Activated T-helper 1 cell treated with anti-CD3 and anti-CD28 coated beads, Interleukin-12 subunit alpha, Interleukin-12 subunit beta, Interleukin-2, Interleukin-4 antibody, amounts not matched to agents 30 ng/mL and 10 ng/mL and 1 ng/mL, durations not matched to agents 14 hours and 24 hours and 36 hours (primary cell): Measurements from ENCODE around the gene SRRM4. TPM values are rescaled to one million over a fixed set of nuclear protein-coding genes. Genes with fewer than 3 reads are reported as not detected.

Experiments used
- DNase-seq: peaks from one replicate; pipeline ENCODE4 v3.0.0; 2021; ENCODE audit warnings: low spot score
- H3K27ac Mint-ChIP-seq: one replicate; pipeline ENCODE4 v1.8.0; 2021; ENCODE audit warnings: mild to moderate bottlenecking, mixed read lengths
- H3K27me3 Mint-ChIP-seq: one replicate; pipeline ENCODE4 v1.8.0; 2022; ENCODE audit warnings: mild to moderate bottlenecking, moderate library complexity, mixed read lengths; ENCODE audit not compliant: insufficient read depth
- H3K36me3 Mint-ChIP-seq: one replicate; pipeline ENCODE4 v1.8.0; 2021; ENCODE audit warnings: low read depth, mixed read lengths
- H3K4me1 Mint-ChIP-seq: one replicate; pipeline ENCODE4 v1.8.0; 2021; ENCODE audit warnings: low read depth, mixed read lengths
- H3K4me3 Mint-ChIP-seq: one replicate; pipeline ENCODE4 v1.8.0; 2021; ENCODE audit warnings: mild to moderate bottlenecking, moderate library complexity, mixed read lengths
- H3K9me3 Mint-ChIP-seq: one replicate; pipeline ENCODE4 v1.8.0; 2021; ENCODE audit warnings: mixed read lengths
- intact Hi-C: fragments of 100-400 bp; cut with micrococcal nuclease; formaldehyde crosslinking; loops from one replicate; pipeline ENCODE4 v1.15.1; 2024
- total RNA-seq: library from RNA; stranded (reverse); gene quantifications from 2 replicates; pipeline ENCODE4 v1.2.3, GENCODE V29; 2022

SRRM4 gene
- total RNA-seq, 1 donor from 2014 or later: not detected

- intact Hi-C loops: no loop called here
- H3K4me1 Mint-ChIP-seq: no peaks in the 10 kb centered on the region
- no peaks in the 10 kb centered on the region for H3K36me3 Mint-ChIP-seq
- H3K9me3 Mint-ChIP-seq: no peaks in the 10 kb centered on the region
- no peak for DNase-seq
- no peak overlapping the region for H3K4me3 Mint-ChIP-seq
- no peak overlapping the region for H3K27ac Mint-ChIP-seq
- H3K27me3 Mint-ChIP-seq: no peaks in the 10 kb centered on the region
Observed at GRCh38 chr12:119122047-119122446, 140.7 kb downstream of the SRRM4 start.

GRCh38 chr12:119122751-119123150, 141.4 kb downstream of the SRRM4 start:
- Mint-ChIP-seq H3K27me3 (no peaks in the 10 kb centered on the region), H3K4me3 (no peak overlapping the region), H3K36me3 (no peaks in the 10 kb centered on the region), H3K4me1 (no peaks in the 10 kb centered on the region), H3K9me3 (no peaks in the 10 kb centered on the region), H3K27ac (no peak overlapping the region)
- intact Hi-C loops: no loop called here
- DNase-seq: no peak

GRCh38 chr12:119128527-119128926, 147.2 kb downstream of the SRRM4 start:
- Mint-ChIP-seq H3K27me3 (no peaks in the 10 kb centered on the region), H3K27ac (no peak overlapping the region), H3K36me3 (no peaks in the 10 kb centered on the region), H3K9me3 (peaks cover 9% of the 10 kb centered on the region), H3K4me3 (no peak overlapping the region), H3K4me1 (no peaks in the 10 kb centered on the region)
- intact Hi-C loops: no loop called here
- no peak for DNase-seq

- H3K4me3 Mint-ChIP-seq: no peak overlapping the region
- H3K36me3 Mint-ChIP-seq: no peaks in the 10 kb centered on the region
- H3K9me3 Mint-ChIP-seq: peaks cover 9% of the 10 kb centered on the region
- no peak overlapping the region for H3K27ac Mint-ChIP-seq
- intact Hi-C loops: no loop called here
- H3K4me1 Mint-ChIP-seq: no peaks in the 10 kb centered on the region
- H3K27me3 Mint-ChIP-seq: no peaks in the 10 kb centered on the region
- DNase-seq: no peak
Observed at GRCh38 chr12:119129827-119130434, 148.6 kb downstream of the SRRM4 start.

- no peak overlapping the region for H3K4me3 Mint-ChIP-seq
- H3K27ac Mint-ChIP-seq: no peak overlapping the region
- intact Hi-C loops: no loop called here
- DNase-seq: no peak
- H3K4me1 Mint-ChIP-seq: no peaks in the 10 kb centered on the region
- no peaks in the 10 kb centered on the region for H3K27me3 Mint-ChIP-seq
- H3K9me3 Mint-ChIP-seq: peaks cover 9% of the 10 kb centered on the region
- no peaks in the 10 kb centered on the region for H3K36me3 Mint-ChIP-seq
Observed at GRCh38 chr12:119130523-119130922, 149.2 kb downstream of the SRRM4 start.

GRCh38 chr12:119134284-119135072, 153.1 kb downstream of the SRRM4 start:
- no peak overlapping the region for H3K27ac Mint-ChIP-seq
- no peaks in the 10 kb centered on the region for H3K27me3 Mint-ChIP-seq
- H3K36me3 Mint-ChIP-seq: no peaks in the 10 kb centered on the region
- H3K4me3 Mint-ChIP-seq: no peak overlapping the region
- no peaks in the 10 kb centered on the region for H3K4me1 Mint-ChIP-seq
- DNase-seq: no peak
- H3K9me3 Mint-ChIP-seq: peaks cover 7% of the 10 kb centered on the region
- intact Hi-C loops: no loop called here

- no peak for DNase-seq
- Mint-ChIP-seq H3K27me3 (no peaks in the 10 kb centered on the region), H3K36me3 (no peaks in the 10 kb centered on the region), H3K27ac (no peak overlapping the region), H3K4me1 (no peaks in the 10 kb centered on the region), H3K9me3 (peaks cover 4% of the 10 kb centered on the region), H3K4me3 (no peak overlapping the region)
- intact Hi-C loops: no loop called here
Observed at GRCh38 chr12:119136811-119137410, 155.6 kb downstream of the SRRM4 start.

- H3K4me1 Mint-ChIP-seq: no peaks in the 10 kb centered on the region
- H3K4me3 Mint-ChIP-seq: no peak overlapping the region
- H3K27me3 Mint-ChIP-seq: no peaks in the 10 kb centered on the region
- intact Hi-C loops: no loop called here
- H3K36me3 Mint-ChIP-seq: no peaks in the 10 kb centered on the region
- no peak overlapping the region for H3K27ac Mint-ChIP-seq
- H3K9me3 Mint-ChIP-seq: peaks cover 4% of the 10 kb centered on the region
- DNase-seq: no peak
Observed at GRCh38 chr12:119139448-119139847, 158.1 kb downstream of the SRRM4 start.

GRCh38 chr12:119145367-119145766, 164.0 kb downstream of the SRRM4 start:
- no peak overlapping the region for H3K4me3 Mint-ChIP-seq
- H3K36me3 Mint-ChIP-seq: no peaks in the 10 kb centered on the region
- no peak for DNase-seq
- H3K27ac Mint-ChIP-seq: no peak overlapping the region
- intact Hi-C loops: no loop called here
- H3K27me3 Mint-ChIP-seq: no peaks in the 10 kb centered on the region
- H3K4me1 Mint-ChIP-seq: no peaks in the 10 kb centered on the region
- peaks cover 4% of the 10 kb centered on the region for H3K9me3 Mint-ChIP-seq

GRCh38 chr12:119147847-119148448, 166.6 kb downstream of the SRRM4 start:
- Mint-ChIP-seq H3K36me3 (no peaks in the 10 kb centered on the region), H3K4me3 (no peak overlapping the region), H3K27ac (no peak overlapping the region), H3K4me1 (no peaks in the 10 kb centered on the region), H3K9me3 (peaks cover 3% of the 10 kb centered on the region), H3K27me3 (peaks cover 2% of the 10 kb centered on the region)
- intact Hi-C loops: no loop called here
- DNase-seq: no peak

- Mint-ChIP-seq H3K4me1 (peaks cover 6% of the 10 kb centered on the region), H3K27me3 (peaks cover 6% of the 10 kb centered on the region)
Observed at GRCh38 chr12:119149270-119149669, 167.9 kb downstream of the SRRM4 start.

GRCh38 chr12:119151445-119152026, 170.2 kb downstream of the SRRM4 start:
- H3K4me1 Mint-ChIP-seq: peaks cover 6% of the 10 kb centered on the region
- no peak overlapping the region for H3K27ac Mint-ChIP-seq
- H3K4me3 Mint-ChIP-seq: no peak overlapping the region
- intact Hi-C loops: no loop called here
- H3K9me3 Mint-ChIP-seq: peaks cover 14% of the 10 kb centered on the region
- no peak for DNase-seq
- no peaks in the 10 kb centered on the region for H3K36me3 Mint-ChIP-seq
- H3K27me3 Mint-ChIP-seq: peaks cover 6% of the 10 kb centered on the region

More at GRCh38 chr12:119149270-119149669, 167.9 kb downstream of the SRRM4 start:
- H3K27ac Mint-ChIP-seq: no peak overlapping the region
- H3K4me3 Mint-ChIP-seq: no peak overlapping the region
- peaks cover 11% of the 10 kb centered on the region for H3K9me3 Mint-ChIP-seq
- intact Hi-C loops: no loop called here
- DNase-seq: no peak
- H3K36me3 Mint-ChIP-seq: no peaks in the 10 kb centered on the region
